Left lobe of liver (tissue), 2 donors: Measurements from ENCODE around the gene RSBN1. TPM values are rescaled to one million over a fixed set of nuclear protein-coding genes. Genes with fewer than 3 reads are reported as not detected.
A peak's percentile ranks its signal among the peaks of the same experiment; 100 is the strongest.
"Not testable (repeated sequence)": the region's sequence is repeated elsewhere in the genome, so short reads cannot be mapped to it uniquely, and the experiment has no call there.

ENCODE experiments used
- ATAC-seq: fragments of 200-7000 bp; cut with Tn5 transposase; one replicate; pipeline ENCODE4 v1.9.1; 2020; ENCODE audit warnings: mild to moderate bottlenecking, moderate library complexity
- DNase-seq: peaks from one replicate; pipeline ENCODE4 v3.0.0-alpha.2; 2020; ENCODE audit warnings: low spot score
- total RNA-seq: library from RNA; stranded (reverse); gene quantifications from one replicate; pipeline ENCODE4 v1.2.1, GENCODE V29; 2021
- donor health status: DM: no; HTN: no; CAD: no; lungs with moderate emphysema.
- donor health status: DM: no; HTN: yes; CAD: no.

The RSBN1 gene
- total RNA-seq, 1 donor from 2014 or later, result 5.7 TPM

- DNase-seq (no peak), ATAC-seq (no peak)
Observed at GRCh38 chr1:113749402-113749801, 62.9 kb downstream of the RSBN1 start.

- no peak for ATAC-seq
- no peak for DNase-seq
Observed at GRCh38 chr1:113747376-113747775, 64.9 kb downstream of the RSBN1 start.

GRCh38 chr1:113745425-113745824, 66.9 kb downstream of the RSBN1 start:
- DNase-seq (no peak), ATAC-seq (no peak)

- DNase-seq, result no peak
- peak; percentile 63 for ATAC-seq
Observed at GRCh38 chr1:113744114-113744513, 68.2 kb downstream of the RSBN1 start.

GRCh38 chr1:113742515-113742914, 69.8 kb downstream of the RSBN1 start:
- DNase-seq (no peak), ATAC-seq (no peak)

GRCh38 chr1:113734357-113735055, 77.8 kb downstream of the RSBN1 start:
- DNase-seq (no peak), ATAC-seq (no peak)

- ATAC-seq, result no peak
- DNase-seq, result no peak
Observed at GRCh38 chr1:113732802-113733201, 79.5 kb downstream of the RSBN1 start.

- ATAC-seq (no peak), DNase-seq (no peak)
Observed at GRCh38 chr1:113721010-113721409, 91.3 kb downstream of the RSBN1 start.

GRCh38 chr1:113718621-113719020, 93.7 kb downstream of the RSBN1 start:
- not testable (repeated sequence) for DNase-seq, ATAC-seq

- not testable (repeated sequence) for ATAC-seq, DNase-seq
Observed at GRCh38 chr1:113717506-113717905, 94.8 kb downstream of the RSBN1 start.

- DNase-seq (no peak), ATAC-seq (peak; percentile 22)
Observed at GRCh38 chr1:113714606-113715269, 97.5 kb downstream of the RSBN1 start.

Other genes with a start within 250 kb of the RSBN1 start
- gene PHTF1, start 53.0 kb downstream of the RSBN1 start, total RNA-seq, result 6.5 TPM
- 0.38 TPM for gene PTPN22, start 59.2 kb upstream of the RSBN1 start, total RNA-seq
- 0.13 TPM for gene BCL2L15, start 75.1 kb upstream of the RSBN1 start, total RNA-seq
- gene AP4B1, start 92.3 kb upstream of the RSBN1 start, total RNA-seq, result 6.4 TPM
- 1.6 TPM for gene DCLRE1B, start 92.8 kb upstream of the RSBN1 start, total RNA-seq
- 27.1 TPM for gene HIPK1, start 116.8 kb upstream of the RSBN1 start, total RNA-seq
- 3.7 TPM for gene OLFML3, start 167.0 kb upstream of the RSBN1 start, total RNA-seq